Measurements from ENCODE around the gene NFIX. TPM values are rescaled to one million over a fixed set of nuclear protein-coding genes. Genes with fewer than 3 reads are reported as not detected.
A peak's percentile ranks its signal among the peaks of the same experiment; 100 is the strongest.

NFIX gene
- total and polyA plus RNA-seq, 9 of the 15 experiments (the other 6 are each of a cell fraction or from before 2014, with no cell fraction given): 0.28 to 26.8 (median 5.4) TPM

DNA sequence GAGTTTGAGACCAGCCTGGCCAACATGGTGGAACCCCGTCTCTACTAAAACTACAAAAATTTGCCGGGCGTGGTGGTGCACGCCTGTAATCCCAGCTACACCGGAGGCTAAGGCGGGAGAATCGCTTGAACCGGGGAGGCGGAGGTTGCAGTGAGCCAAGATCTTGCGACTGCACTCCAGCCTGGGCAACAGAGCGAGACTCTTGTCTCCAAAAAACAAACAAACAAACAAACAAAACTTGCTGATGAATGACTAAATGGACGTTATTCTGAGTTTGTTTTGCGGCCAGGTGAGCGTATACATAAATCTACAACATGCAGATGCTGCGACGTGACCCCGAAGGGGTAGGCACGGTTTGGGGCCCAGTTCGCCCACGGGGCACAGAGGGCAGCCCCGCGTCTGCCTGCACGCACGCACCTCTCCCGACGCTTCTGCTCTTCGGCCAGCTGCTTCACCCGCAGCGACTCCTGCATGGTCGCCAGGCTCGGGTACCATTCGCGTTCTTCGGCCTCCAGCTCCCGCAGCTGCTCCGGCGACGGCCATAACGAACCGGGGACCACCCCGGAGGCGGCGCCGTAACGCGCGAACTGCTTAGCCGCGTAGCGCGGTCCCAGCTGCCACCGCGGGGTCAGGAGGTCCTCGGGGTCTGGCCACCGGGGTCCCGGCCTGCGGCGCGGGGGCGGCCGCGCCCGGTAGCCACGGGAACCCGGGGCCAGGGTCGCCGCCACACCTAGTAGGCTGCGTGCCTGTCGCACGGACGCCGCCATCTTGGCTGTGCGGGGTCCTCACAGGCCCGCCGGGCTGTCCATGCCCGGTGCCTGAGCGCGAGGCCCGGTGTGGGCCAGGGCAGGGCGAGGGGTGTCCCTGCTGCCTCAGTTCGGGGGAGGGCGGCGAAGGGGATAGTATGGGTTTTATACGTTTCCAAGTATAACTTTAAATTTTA is 38.6 kb upstream of the NFIX start, which contains the start of gene GADD45GIP1 (continued):
- TF ChIP-seq, protein P1, sequence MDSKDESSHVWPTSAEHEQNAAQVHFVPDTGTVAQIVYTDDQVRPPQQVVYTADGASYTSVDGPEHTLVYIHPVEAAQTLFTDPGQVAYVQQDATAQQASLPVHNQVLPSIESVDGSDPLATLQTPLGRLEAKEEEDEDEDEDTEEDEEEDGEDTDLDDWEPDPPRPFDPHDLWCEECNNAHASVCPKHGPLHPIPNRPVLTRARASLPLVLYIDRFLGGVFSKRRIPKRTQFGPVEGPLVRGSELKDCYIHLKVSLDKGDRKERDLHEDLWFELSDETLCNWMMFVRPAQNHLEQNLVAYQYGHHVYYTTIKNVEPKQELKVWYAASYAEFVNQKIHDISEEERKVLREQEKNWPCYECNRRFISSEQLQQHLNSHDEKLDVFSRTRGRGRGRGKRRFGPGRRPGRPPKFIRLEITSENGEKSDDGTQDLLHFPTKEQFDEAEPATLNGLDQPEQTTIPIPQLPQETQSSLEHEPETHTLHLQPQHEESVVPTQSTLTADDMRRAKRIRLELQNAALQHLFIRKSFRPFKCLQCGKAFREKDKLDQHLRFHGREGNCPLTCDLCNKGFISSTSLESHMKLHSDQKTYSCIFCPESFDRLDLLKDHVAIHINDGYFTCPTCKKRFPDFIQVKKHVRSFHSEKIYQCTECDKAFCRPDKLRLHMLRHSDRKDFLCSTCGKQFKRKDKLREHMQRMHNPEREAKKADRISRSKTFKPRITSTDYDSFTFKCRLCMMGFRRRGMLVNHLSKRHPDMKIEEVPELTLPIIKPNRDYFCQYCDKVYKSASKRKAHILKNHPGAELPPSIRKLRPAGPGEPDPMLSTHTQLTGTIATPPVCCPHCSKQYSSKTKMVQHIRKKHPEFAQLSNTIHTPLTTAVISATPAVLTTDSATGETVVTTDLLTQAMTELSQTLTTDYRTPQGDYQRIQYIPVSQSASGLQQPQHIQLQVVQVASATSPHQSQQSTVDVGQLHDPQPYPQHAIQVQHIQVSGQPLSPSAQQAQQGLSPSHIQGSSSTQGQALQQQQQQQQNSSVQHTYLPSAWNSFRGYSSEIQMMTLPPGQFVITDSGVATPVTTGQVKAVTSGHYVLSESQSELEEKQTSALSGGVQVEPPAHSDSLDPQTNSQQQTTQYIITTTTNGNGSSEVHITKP (IDR thresholded peaks at IDR 0.05; ENCODE audit: partially characterized antibody): peak; percentile 79
- TF ChIP-seq ELF1 (tag; IDR thresholded peaks at IDR 0.05) (peak; percentile 49; the same call in 1 of the 2 replicates), MTA3 (IDR thresholded peaks at IDR 0.05; ENCODE audit: borderline replicate concordance) (peak; percentile 57; the same call in 1 of the 2 replicates), KDM1A (IDR thresholded peaks at IDR 0.05) (no peak), ZNF583 (CRISPR knock-in tag; IDR thresholded peaks at IDR 0.05) (no peak), NFYB (IDR thresholded peaks at IDR 0.05; ENCODE audit: extremely low read depth, insufficient read length) (no peak), TCF7L2 (IDR thresholded peaks at IDR 0.05; ENCODE audit: low read depth, low read length) (no peak), ZKSCAN8 (CRISPR knock-in tag; IDR thresholded peaks at IDR 0.05) (no peak), PPARD (CRISPR knock-in tag; IDR thresholded peaks at IDR 0.05) (no peak), GTF2E2 (tag; IDR thresholded peaks at IDR 0.05) (peak; percentile 86; the same call in 1 of the 2 replicates), HNRNPLL (IDR thresholded peaks at IDR 0.05; ENCODE audit: low read depth, low read length, poor library complexity, severe bottlenecking) (peak; percentile 15), TCFL5 (CRISPR knock-in tag; conservative IDR thresholded peaks at IDR 0.05) (no peak), ZNF778 (CRISPR knock-in tag; IDR thresholded peaks at IDR 0.05) (no peak)
- TF ChIP-seq, protein P2, sequence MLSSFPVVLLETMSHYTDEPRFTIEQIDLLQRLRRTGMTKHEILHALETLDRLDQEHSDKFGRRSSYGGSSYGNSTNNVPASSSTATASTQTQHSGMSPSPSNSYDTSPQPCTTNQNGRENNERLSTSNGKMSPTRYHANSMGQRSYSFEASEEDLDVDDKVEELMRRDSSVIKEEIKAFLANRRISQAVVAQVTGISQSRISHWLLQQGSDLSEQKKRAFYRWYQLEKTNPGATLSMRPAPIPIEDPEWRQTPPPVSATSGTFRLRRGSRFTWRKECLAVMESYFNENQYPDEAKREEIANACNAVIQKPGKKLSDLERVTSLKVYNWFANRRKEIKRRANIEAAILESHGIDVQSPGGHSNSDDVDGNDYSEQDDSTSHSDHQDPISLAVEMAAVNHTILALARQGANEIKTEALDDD (IDR thresholded peaks at IDR 0.05): no peak
- TF ChIP-seq, protein P3, sequence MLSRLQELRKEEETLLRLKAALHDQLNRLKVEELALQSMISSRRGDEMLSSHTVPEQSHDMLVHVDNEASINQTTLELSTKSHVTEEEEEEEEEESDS (CRISPR knock-in tag; IDR thresholded peaks at IDR 0.05): no peak
- TF ChIP-seq, protein P4, sequence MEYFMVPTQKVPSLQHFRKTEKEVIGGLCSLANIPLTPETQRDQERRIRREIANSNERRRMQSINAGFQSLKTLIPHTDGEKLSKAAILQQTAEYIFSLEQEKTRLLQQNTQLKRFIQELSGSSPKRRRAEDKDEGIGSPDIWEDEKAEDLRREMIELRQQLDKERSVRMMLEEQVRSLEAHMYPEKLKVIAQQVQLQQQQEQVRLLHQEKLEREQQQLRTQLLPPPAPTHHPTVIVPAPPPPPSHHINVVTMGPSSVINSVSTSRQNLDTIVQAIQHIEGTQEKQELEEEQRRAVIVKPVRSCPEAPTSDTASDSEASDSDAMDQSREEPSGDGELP (CRISPR knock-in tag; IDR thresholded peaks at IDR 0.05; ENCODE audit: borderline replicate concordance): peak; percentile 48; the same call in 1 of the 2 replicates
- TF ChIP-seq, protein P5, sequence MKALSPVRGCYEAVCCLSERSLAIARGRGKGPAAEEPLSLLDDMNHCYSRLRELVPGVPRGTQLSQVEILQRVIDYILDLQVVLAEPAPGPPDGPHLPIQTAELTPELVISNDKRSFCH (CRISPR knock-in tag; IDR thresholded peaks at IDR 0.05): no peak
- TF ChIP-seq, protein P5 (tag; IDR thresholded peaks at IDR 0.05): peak; percentile 70
- TF ChIP-seq, protein P6, sequence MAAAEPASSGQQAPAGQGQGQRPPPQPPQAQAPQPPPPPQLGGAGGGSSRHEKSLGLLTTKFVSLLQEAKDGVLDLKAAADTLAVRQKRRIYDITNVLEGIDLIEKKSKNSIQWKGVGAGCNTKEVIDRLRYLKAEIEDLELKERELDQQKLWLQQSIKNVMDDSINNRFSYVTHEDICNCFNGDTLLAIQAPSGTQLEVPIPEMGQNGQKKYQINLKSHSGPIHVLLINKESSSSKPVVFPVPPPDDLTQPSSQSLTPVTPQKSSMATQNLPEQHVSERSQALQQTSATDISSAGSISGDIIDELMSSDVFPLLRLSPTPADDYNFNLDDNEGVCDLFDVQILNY (CRISPR knock-in tag; IDR thresholded peaks at IDR 0.05): no peak
